K562 (cell line): ENCODE data around the gene UNC119B. TPM values are rescaled to one million over a fixed set of nuclear protein-coding genes. Genes with fewer than 3 reads are reported as not detected.

Experiments used
- ATAC-seq: fragments of 200-7000 bp; cut with Tn5 transposase; 3 replicates; pipeline ENCODE4 v1.9.1; 2020; ENCODE audit warnings: moderate library complexity
- BruUV-seq: library from RNA; stranded (reverse); fragments of 400-500 nt; replicated peaks from 2 replicates; lab custom pipeline; 2021; lab: Mats Ljungman, UMichigan
- CTCF ChIA-PET: fragments of 300-600 bp; formaldehyde crosslinking; extraction: SDS; loops from one replicate; lab custom pipeline; 2021; ENCODE audit warnings: low intra/inter-chr PET ratio; lab: Yijun Ruan, JAX
- POLR2A ChIA-PET: fragments of 300-600, 350-650 bp; sonication (Branson Sonifier 250); formaldehyde crosslinking; extraction: SDS; loops from one replicate; lab custom pipeline; 2021; ENCODE audit warnings: antibody characterized with exemption, inconsistent platforms; lab: Yijun Ruan, JAX
- DNase-seq, 4 experiments: peaks; one replicate each; pipeline versions ENCODE4 v3.0.0 to v3.0.0-alpha.2; 2011 to 2018; ENCODE audit warnings: low spot score in 3 of 4, mixed read lengths in 3 of 4; ENCODE audit errors: extremely low read depth in 1 of 4
- FAIRE-seq: peaks from 2 replicates; lab custom pipeline; 2011; peaks lifted over from hg19 to GRCh38; lab: Jason Lieb, UNC
- H2AFZ ChIP-seq: 2 replicates; pipeline ENCODE4 v1.6.0; 2011; ENCODE audit warnings: low read depth, low read length, control low read depth, inconsistent platforms
- H3K27ac ChIP-seq: fragments of 200-600 bp; 3 replicates; pipeline ENCODE4 v1.8.0; 2011; ENCODE audit warnings: low read depth, mild to moderate bottlenecking, control low read depth, inconsistent platforms, low read length, moderate library complexity, mixed read lengths; ENCODE audit errors: extremely low read depth
- H3K27me3 ChIP-seq, 2 experiments: fragments of 300-600 bp in 1 of 2; 2 replicates in 1 of 2; 3 replicates in 1 of 2; pipeline versions ENCODE4 v1.6.0 to v1.8.0; 2011; ENCODE audit warnings: inconsistent platforms in 2 of 2, low read length in 2 of 2, mild to moderate bottlenecking in 1 of 2, mixed read lengths in 1 of 2, moderate library complexity in 1 of 2; ENCODE audit not compliant: control insufficient read depth in 2 of 2, insufficient read depth in 2 of 2
- H3K36me3 ChIP-seq: fragments of 300-600 bp; 3 replicates; pipeline ENCODE4 v1.8.0; 2011; ENCODE audit warnings: mild to moderate bottlenecking, low read length, inconsistent platforms; ENCODE audit not compliant: control insufficient read depth, insufficient read depth
- H3K4me1 ChIP-seq, 2 experiments: fragments of 200-600 bp in 1 of 2; replicated peaks in 1 of 2; 2 replicates in 1 of 2; 3 replicates in 1 of 2; pipeline versions ENCODE4 v1.5.1 to v1.8.0; 2011; ENCODE audit warnings: inconsistent platforms in 2 of 2, low read length in 2 of 2, mild to moderate bottlenecking in 1 of 2, mixed read lengths in 1 of 2, moderate library complexity in 1 of 2; ENCODE audit not compliant: control insufficient read depth in 2 of 2, insufficient read depth in 2 of 2
- H3K4me2 ChIP-seq: 2 replicates; pipeline ENCODE4 v1.6.1; 2011; ENCODE audit warnings: low read length, control low read depth, inconsistent platforms, mixed read lengths; ENCODE audit not compliant: insufficient read depth
- H3K4me3 ChIP-seq: fragments of 200-600 bp; sonication (generic), shearing (Covaris generic); 2 replicates; pipeline ENCODE4 v1.5.1; 2016; ENCODE audit warnings: control low read depth, inconsistent platforms
- H3K79me2 ChIP-seq: fragments of 200-600 bp; 3 replicates; pipeline ENCODE4 v1.8.0; 2011; ENCODE audit warnings: low read length, inconsistent platforms; ENCODE audit not compliant: control insufficient read depth, insufficient read depth
- H3K9ac ChIP-seq, 2 experiments: 2 replicates each; pipeline versions ENCODE4 v1.6.0 to v1.6.1; 2011; ENCODE audit warnings: low read depth in 2 of 2, low read length in 2 of 2, control low read depth in 1 of 2, inconsistent platforms in 1 of 2, mild to moderate bottlenecking in 1 of 2, mixed read lengths in 1 of 2; ENCODE audit not compliant: insufficient read depth in 1 of 2
- H3K9me1 ChIP-seq: one replicate; pipeline ENCODE4 v1.6.0; 2011; ENCODE audit warnings: inconsistent platforms, mild to moderate bottlenecking, low read length, moderate library complexity; ENCODE audit not compliant: control insufficient read depth, insufficient read depth
- H3K9me3 ChIP-seq: replicated peaks from 2 replicates; pipeline ENCODE4 v1.5.1; 2011; ENCODE audit warnings: low read depth, low read length, inconsistent platforms; ENCODE audit not compliant: control insufficient read depth, insufficient read depth
- H4K20me1 ChIP-seq: replicated peaks from 2 replicates; pipeline ENCODE4 v1.6.1; 2011; ENCODE audit warnings: low read length, inconsistent platforms, mixed read lengths; ENCODE audit not compliant: control insufficient read depth, insufficient read depth
- NCOA6 ChIP-seq: fragments of 450-650 bp; IDR thresholded peaks from 2 replicates; pipeline ENCODE4 v1.6.1; 2017; ENCODE audit warnings: mild to moderate bottlenecking
- NONO ChIP-seq, 2 experiments: fragments of 200-400 bp in 1 of 2; fragments of 450-650 bp in 1 of 2; formaldehyde crosslinking in 1 of 2; IDR thresholded peaks; 2 replicates each; pipeline ENCODE4 v1.6.1; 2017; ENCODE audit warnings: low read depth in 2 of 2, mild to moderate bottlenecking in 2 of 2, moderate library complexity in 2 of 2, low read length in 1 of 2
- WGBS: fragments of 100-300 bp; shearing (Covaris generic); methylation state at CpG from one replicate; pipeline ENCODE4 v1.1.6; 2016; ENCODE audit warnings: low coverage, mixed read lengths; ENCODE audit not compliant: insufficient coverage; ENCODE audit errors: missing lambda C conversion rate; 5-methylcytosine and 5-hydroxymethylcytosine counted together
- in situ Hi-C: fragments of 300-500 bp; cut with MboI; formaldehyde crosslinking; loops from 4 replicates; pipeline ENCODE4 v1.15.0; 2018; ENCODE audit warnings: inconsistent platforms, mixed read lengths
- intact Hi-C: fragments of 100-400 bp; cut with micrococcal nuclease; formaldehyde crosslinking; loops from 2 replicates; pipeline ENCODE4 v1.14.2; 2022
- polyA plus RNA-seq, 8 experiments: library from polyadenylated mRNA; depleted of rRNA in 4 of 8; stranded (reverse) in 5 of 8; unstranded in 3 of 8; fragments of >200 nt; fragmentation: Nextera tagmentation in 2 of 8; fragmentation: Illumina TruSeq in 1 of 8; extraction: Ambion mirVana in 2 of 8; extraction: Trizol in 1 of 8; gene quantifications; 2 replicates each; pipeline versions ENCODE4 v1.2.1 to v1.2.3, GENCODE V29; 2011 to 2014; ENCODE audit warnings: inconsistent platforms in 1 of 8, missing spikeins in 1 of 8
- total RNA-seq, 7 experiments: library from RNA; depleted of rRNA in 6 of 7; stranded (reverse); fragments of >200 nt in 6 of 7; fragmentation: Illumina TruSeq in 2 of 7; extraction: Trizol in 2 of 7; gene quantifications; 2 replicates each; pipeline versions ENCODE4 v1.2.1 to v1.2.3, GENCODE V29; 2011 to 2021; ENCODE audit warnings: low replicate concordance in 1 of 7
- TF ChIP-seq, protein P1 (sequence below), 3 experiments: fragments of 200-800 bp in 1 of 3; sonication (Bioruptor generic) in 1 of 3; sonication (generic) in 1 of 3; formaldehyde crosslinking in 1 of 3; IDR thresholded peaks; 2 replicates each; pipeline versions ENCODE4 v1.6.1 to v1.8.0; 2016 to 2022; ENCODE audit warnings: mild to moderate bottlenecking in 2 of 3, missing compliant biosample characterization in 2 of 3, missing genetic modification characterization in 2 of 3, missing genetic modification reagents in 1 of 3
- TF ChIP-seq, protein P2 (sequence below): sonication (generic); formaldehyde crosslinking; IDR thresholded peaks from 2 replicates; pipeline ENCODE4 v1.8.1; 2023; ENCODE audit warnings: mild to moderate bottlenecking, missing genetic modification reagents

UNC119B gene
- total and polyA plus RNA-seq, 9 of the 15 experiments (the other 6 are each of a cell fraction or from before 2014, with no cell fraction given): 4.0 to 34.5 (median 15.1) TPM

DNA sequence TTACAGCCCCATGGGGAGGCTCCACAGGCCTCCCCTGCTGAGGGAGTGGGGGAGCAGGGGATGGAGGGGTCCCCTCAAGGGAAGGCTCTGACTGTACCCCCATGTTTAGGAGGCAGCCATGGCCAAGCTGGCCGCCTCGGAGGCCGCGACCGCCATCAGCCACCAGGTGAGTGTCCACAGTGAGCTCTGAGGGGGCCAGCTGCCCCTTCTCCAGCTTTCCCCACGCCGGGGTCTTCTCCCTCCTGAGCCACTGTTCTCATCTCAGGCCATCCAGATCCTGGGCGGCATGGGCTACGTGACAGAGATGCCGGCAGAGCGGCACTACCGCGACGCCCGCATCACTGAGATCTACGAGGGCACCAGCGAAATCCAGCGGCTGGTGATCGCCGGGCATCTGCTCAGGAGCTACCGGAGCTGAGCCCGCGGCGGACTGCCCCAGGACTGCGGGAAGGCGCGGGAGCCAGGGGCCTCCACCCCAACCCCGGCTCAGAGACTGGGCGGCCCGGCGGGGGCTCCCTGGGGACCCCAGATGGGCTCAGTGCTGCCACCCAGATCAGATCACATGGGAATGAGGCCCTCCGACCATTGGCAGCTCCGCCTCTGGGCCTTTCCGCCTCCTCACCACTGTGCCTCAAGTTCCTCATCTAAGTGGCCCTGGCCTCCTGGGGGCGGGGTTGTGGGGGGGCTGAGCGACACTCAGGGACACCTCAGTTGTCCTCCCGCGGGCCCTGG, 28.9 kb downstream of the UNC119B start:
- in situ Hi-C loops (no loop called here), intact Hi-C loops (no loop called here)
- peaks cover 0 to 16% of the 10 kb centered on the region in 2 experiments; a peak in 2 of 5 replicates for H3K4me1 ChIP-seq
- ChIA-PET POLR2A (interaction anchor here (0.5 to 0.8 kb wide), 3 partner anchors 8 to 36 kb away, joined by 3 read pairs; no protein-coding TSS in a partner anchor), CTCF (interaction anchor here (0.6 kb wide), 1 partner anchor 233 kb away, joined by 3 read pairs; no protein-coding TSS in a partner anchor)
- ATAC-seq: no peak
- no peak overlapping the region for H3K4me3 ChIP-seq
- no peak for DNase-seq
- H3K4me2 ChIP-seq: no peak overlapping the region
- no peak for FAIRE-seq
- H3K9me1 ChIP-seq: no peaks in the 10 kb centered on the region
- no peak overlapping the region for H2AFZ ChIP-seq
- 0 out of 2 replicates have a peak, but pooled peaks cover 5% of the 10 kb centered on the region for H4K20me1 ChIP-seq
- no peaks in the 10 kb centered on the region for H3K79me2 ChIP-seq
- H3K9me3 ChIP-seq: no peaks in the 10 kb centered on the region
- TF ChIP-seq NCOA6 (no peak), NONO (IDR thresholded peaks at IDR 0.05; ENCODE audit: low read depth in 2 of 2, low read length in 1 of 2) (no peak)
- TF ChIP-seq, protein P1, sequence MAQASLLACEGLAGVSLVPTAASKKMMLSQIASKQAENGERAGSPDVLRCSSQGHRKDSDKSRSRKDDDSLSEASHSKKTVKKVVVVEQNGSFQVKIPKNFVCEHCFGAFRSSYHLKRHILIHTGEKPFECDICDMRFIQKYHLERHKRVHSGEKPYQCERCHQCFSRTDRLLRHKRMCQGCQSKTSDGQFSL (CRISPR knock-in tag; IDR thresholded peaks at IDR 0.05): peak; percentile 57; the same call in 1 of the 2 replicates
- TF ChIP-seq, protein P1 (tag; IDR thresholded peaks at IDR 0.05): no peak
- TF ChIP-seq, protein P2, sequence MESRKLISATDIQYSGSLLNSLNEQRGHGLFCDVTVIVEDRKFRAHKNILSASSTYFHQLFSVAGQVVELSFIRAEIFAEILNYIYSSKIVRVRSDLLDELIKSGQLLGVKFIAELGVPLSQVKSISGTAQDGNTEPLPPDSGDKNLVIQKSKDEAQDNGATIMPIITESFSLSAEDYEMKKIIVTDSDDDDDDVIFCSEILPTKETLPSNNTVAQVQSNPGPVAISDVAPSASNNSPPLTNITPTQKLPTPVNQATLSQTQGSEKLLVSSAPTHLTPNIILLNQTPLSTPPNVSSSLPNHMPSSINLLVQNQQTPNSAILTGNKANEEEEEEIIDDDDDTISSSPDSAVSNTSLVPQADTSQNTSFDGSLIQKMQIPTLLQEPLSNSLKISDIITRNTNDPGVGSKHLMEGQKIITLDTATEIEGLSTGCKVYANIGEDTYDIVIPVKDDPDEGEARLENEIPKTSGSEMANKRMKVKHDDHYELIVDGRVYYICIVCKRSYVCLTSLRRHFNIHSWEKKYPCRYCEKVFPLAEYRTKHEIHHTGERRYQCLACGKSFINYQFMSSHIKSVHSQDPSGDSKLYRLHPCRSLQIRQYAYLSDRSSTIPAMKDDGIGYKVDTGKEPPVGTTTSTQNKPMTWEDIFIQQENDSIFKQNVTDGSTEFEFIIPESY (CRISPR knock-in tag): 0 out of 2 replicates have a peak, but pooled peaks have one; percentile 18
- H3K9ac ChIP-seq: no peak overlapping the region; a peak in 1 of 4 replicates
- 91% methylated on average over 7 of the region's 38 CpGs for WGBS
- no peak overlapping the region for H3K27ac ChIP-seq
- no peaks in the 10 kb centered on the region for H3K27me3 ChIP-seq
- BruUV-seq: no TSS peak
- peaks cover 9% of the 10 kb centered on the region; the same call in 1 of the 3 replicates for H3K36me3 ChIP-seq
